GM21390 (cell line): Measurements from ENCODE around the gene THEMIS.

Source experiments
- ATAC-seq: cut with Tn5 transposase; IDR thresholded peaks from one replicate; pipeline ENCODE4 v1.9.1; 2021; ENCODE audit not compliant: unreplicated experiment

THEMIS gene

GRCh38 chr6:127860723-127861122 is 40.1 kb downstream of the THEMIS start:
- ATAC-seq: no peak

GRCh38 chr6:127859956-127860355 is 40.9 kb downstream of the THEMIS start:
- no peak for ATAC-seq

GRCh38 chr6:127858727-127859391 is 42.0 kb downstream of the THEMIS start:
- no peak for ATAC-seq

GRCh38 chr6:127857051-127857637 is 43.7 kb downstream of the THEMIS start:
- ATAC-seq: no peak

GRCh38 chr6:127855542-127856159 is 45.2 kb downstream of the THEMIS start:
- no peak for ATAC-seq

GRCh38 chr6:127854009-127854408 is 46.8 kb downstream of the THEMIS start:
- no peak for ATAC-seq

- no peak for ATAC-seq
Observed at GRCh38 chr6:127851197-127851596, 49.7 kb downstream of the THEMIS start.

GRCh38 chr6:127845242-127845641 is 55.6 kb downstream of the THEMIS start:
- no peak for ATAC-seq

GRCh38 chr6:127844529-127844928 is 56.3 kb downstream of the THEMIS start:
- ATAC-seq: no peak

GRCh38 chr6:127843582-127843981 is 57.3 kb downstream of the THEMIS start:
- no peak for ATAC-seq

- ATAC-seq: no peak
Observed at GRCh38 chr6:127842562-127842961, 58.3 kb downstream of the THEMIS start.

- no peak for ATAC-seq
Observed at GRCh38 chr6:127841811-127842210, 59.0 kb downstream of the THEMIS start.

GRCh38 chr6:127834136-127834535 is 66.7 kb downstream of the THEMIS start:
- ATAC-seq: no peak

- ATAC-seq: no peak
Observed at GRCh38 chr6:127833336-127833735, 67.5 kb downstream of the THEMIS start.

- no peak for ATAC-seq
Observed at GRCh38 chr6:127832381-127832780, 68.5 kb downstream of the THEMIS start.

- ATAC-seq: no peak
Observed at GRCh38 chr6:127824061-127824460, 76.8 kb downstream of the THEMIS start.

GRCh38 chr6:127821431-127821830 is 79.4 kb downstream of the THEMIS start:
- ATAC-seq: no peak

- ATAC-seq: no peak
Observed at GRCh38 chr6:127818149-127818548, 82.7 kb downstream of the THEMIS start.

- no peak for ATAC-seq
Observed at GRCh38 chr6:127816643-127817042, 84.2 kb downstream of the THEMIS start.

GRCh38 chr6:127813699-127814027 is 87.2 kb downstream of the THEMIS start:
- ATAC-seq: no peak

- no peak for ATAC-seq
Observed at GRCh38 chr6:127812985-127813698, 87.7 kb downstream of the THEMIS start.
